Breast epithelium (tissue), 4 donors: Measurements from ENCODE around the gene SURF6. TPM values are rescaled to one million over a fixed set of nuclear protein-coding genes. Genes with fewer than 3 reads are reported as not detected.

ENCODE experiments used
- DNase-seq, 2 donors: peaks; one replicate each; pipeline ENCODE4 v3.0.0-alpha.2; 2019; ENCODE audit warnings: low spot score in 2 of 2
- H3K27ac ChIP-seq, 2 donors: fragments of 200-600 bp; sonication (generic) in 1 of 2; one replicate each; pipeline ENCODE4 v1.5.1; 2016 to 2019; ENCODE audit warnings: mild to moderate bottlenecking in 1 of 2
- H3K27me3 ChIP-seq, 2 donors: fragments of 200-600 bp; sonication (generic) in 1 of 2; one replicate each; pipeline versions ENCODE4 v1.5.1 to v1.6.0; 2017 to 2019; ENCODE audit warnings: control low read depth in 1 of 2, mild to moderate bottlenecking in 1 of 2
- H3K36me3 ChIP-seq: fragments of 200-600 bp; one replicate; pipeline ENCODE4 v1.5.1; 2019
- H3K4me1 ChIP-seq, 2 donors: fragments of 200-600 bp; sonication (generic); one replicate each; pipeline ENCODE4 v1.5.1; 2016 to 2019; ENCODE audit warnings: control low read depth in 1 of 2
- H3K4me3 ChIP-seq, 3 donors: fragments of 200-600 bp; sonication (generic); 1 replicate in 2 of 3; 2 replicates in 1 of 3; pipeline ENCODE4 v1.5.1; 2016 to 2019; ENCODE audit warnings: mild to moderate bottlenecking in 3 of 3, moderate library complexity in 2 of 3
- H3K9me3 ChIP-seq, 2 donors: fragments of 200-600 bp; sonication (generic) in 1 of 2; one replicate each; pipeline ENCODE4 v1.5.1; 2016 to 2019; ENCODE audit warnings: control low read depth in 1 of 2
- POLR2A ChIP-seq: fragments of 450-650 bp; IDR thresholded peaks from one replicate; pipeline ENCODE4 v1.6.1; 2016; ENCODE audit warnings: antibody characterized with exemption, mild to moderate bottlenecking, moderate library complexity
- POLR2AphosphoS5 ChIP-seq, 3 donors: sonication (generic); formaldehyde crosslinking; IDR thresholded peaks; one replicate each; pipeline ENCODE4 v1.6.1; 2017; ENCODE audit warnings: antibody characterized with exemption in 3 of 3
- intact Hi-C: fragments of 100-400 bp; cut with DNase I; formaldehyde crosslinking; loops from one replicate; pipeline ENCODE4 v1.15.1; 2023; ENCODE audit warnings: low total_unique reads
- total RNA-seq, 3 donors: library from RNA; depleted of rRNA; stranded (reverse); fragments of >200 nt; gene quantifications; one replicate each; pipeline ENCODE4 v1.1.0, GENCODE V29; 2016
- TF ChIP-seq, protein P1 (sequence below), 3 donors: fragments of 450-650 bp; IDR thresholded peaks; one replicate each; pipeline ENCODE4 v1.5.1; 2016 to 2017; ENCODE audit warnings: antibody characterized with exemption in 3 of 3, mild to moderate bottlenecking in 3 of 3, moderate library complexity in 3 of 3

Gene SURF6
- total RNA-seq, 3 donors from 2014 or later: 12.8 to 29.0 (median 23.3) TPM

- DNase-seq: no peak
- TF ChIP-seq POLR2A (no peak), POLR2AphosphoS5 (IDR thresholded peaks at IDR 0.05) (no peak)
- TF ChIP-seq, protein P1, sequence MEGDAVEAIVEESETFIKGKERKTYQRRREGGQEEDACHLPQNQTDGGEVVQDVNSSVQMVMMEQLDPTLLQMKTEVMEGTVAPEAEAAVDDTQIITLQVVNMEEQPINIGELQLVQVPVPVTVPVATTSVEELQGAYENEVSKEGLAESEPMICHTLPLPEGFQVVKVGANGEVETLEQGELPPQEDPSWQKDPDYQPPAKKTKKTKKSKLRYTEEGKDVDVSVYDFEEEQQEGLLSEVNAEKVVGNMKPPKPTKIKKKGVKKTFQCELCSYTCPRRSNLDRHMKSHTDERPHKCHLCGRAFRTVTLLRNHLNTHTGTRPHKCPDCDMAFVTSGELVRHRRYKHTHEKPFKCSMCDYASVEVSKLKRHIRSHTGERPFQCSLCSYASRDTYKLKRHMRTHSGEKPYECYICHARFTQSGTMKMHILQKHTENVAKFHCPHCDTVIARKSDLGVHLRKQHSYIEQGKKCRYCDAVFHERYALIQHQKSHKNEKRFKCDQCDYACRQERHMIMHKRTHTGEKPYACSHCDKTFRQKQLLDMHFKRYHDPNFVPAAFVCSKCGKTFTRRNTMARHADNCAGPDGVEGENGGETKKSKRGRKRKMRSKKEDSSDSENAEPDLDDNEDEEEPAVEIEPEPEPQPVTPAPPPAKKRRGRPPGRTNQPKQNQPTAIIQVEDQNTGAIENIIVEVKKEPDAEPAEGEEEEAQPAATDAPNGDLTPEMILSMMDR (IDR thresholded peaks at IDR 0.05): no peak
- Histone ChIP-seq H3K36me3 (no peaks in the 10 kb centered on the region), H3K4me1 (no peaks in the 10 kb centered on the region), H3K27me3 (peaks cover 0 to 15% of the 10 kb centered on the region in 2 donors), H3K9me3 (no peaks in the 10 kb centered on the region), H3K27ac (no peak overlapping the region), H3K4me3 (no peak overlapping the region)
- intact Hi-C loops: no loop called here
These were observed 30.3 kb downstream of the SURF6 start for GRCh38 chr9:133305731-133306130.

- peaks cover 0 to 18% of the 10 kb centered on the region in 2 donors for H3K27me3 ChIP-seq
These were observed 31.3 kb downstream of the SURF6 start for GRCh38 chr9:133304477-133305377.

GRCh38 chr9:133304158-133304470, 31.9 kb downstream of the SURF6 start:
- H3K9me3 ChIP-seq: no peaks in the 10 kb centered on the region
- H3K4me3 ChIP-seq: no peak overlapping the region
- intact Hi-C loops: no loop called here
- H3K27me3 ChIP-seq: peaks cover 0 to 21% of the 10 kb centered on the region in 2 donors
- no peaks in the 10 kb centered on the region for H3K4me1 ChIP-seq
- DNase-seq: peak in 1 of 2 donors; percentile 3
- no peaks in the 10 kb centered on the region for H3K36me3 ChIP-seq
- no peak overlapping the region for H3K27ac ChIP-seq
- TF ChIP-seq, protein P1 (IDR thresholded peaks at IDR 0.05): no peak
- TF ChIP-seq POLR2AphosphoS5 (IDR thresholded peaks at IDR 0.05) (no peak), POLR2A (no peak)

More at GRCh38 chr9:133304477-133305377, 31.3 kb downstream of the SURF6 start:
- TF ChIP-seq, protein P1 (IDR thresholded peaks at IDR 0.05): no peak
- Histone ChIP-seq H3K27ac (no peak overlapping the region), H3K4me3 (no peak overlapping the region), H3K9me3 (no peaks in the 10 kb centered on the region), H3K36me3 (no peaks in the 10 kb centered on the region), H3K4me1 (no peaks in the 10 kb centered on the region)
- intact Hi-C loops: no loop called here
- peak in 1 of 2 donors; percentile 5 for DNase-seq

DNA sequence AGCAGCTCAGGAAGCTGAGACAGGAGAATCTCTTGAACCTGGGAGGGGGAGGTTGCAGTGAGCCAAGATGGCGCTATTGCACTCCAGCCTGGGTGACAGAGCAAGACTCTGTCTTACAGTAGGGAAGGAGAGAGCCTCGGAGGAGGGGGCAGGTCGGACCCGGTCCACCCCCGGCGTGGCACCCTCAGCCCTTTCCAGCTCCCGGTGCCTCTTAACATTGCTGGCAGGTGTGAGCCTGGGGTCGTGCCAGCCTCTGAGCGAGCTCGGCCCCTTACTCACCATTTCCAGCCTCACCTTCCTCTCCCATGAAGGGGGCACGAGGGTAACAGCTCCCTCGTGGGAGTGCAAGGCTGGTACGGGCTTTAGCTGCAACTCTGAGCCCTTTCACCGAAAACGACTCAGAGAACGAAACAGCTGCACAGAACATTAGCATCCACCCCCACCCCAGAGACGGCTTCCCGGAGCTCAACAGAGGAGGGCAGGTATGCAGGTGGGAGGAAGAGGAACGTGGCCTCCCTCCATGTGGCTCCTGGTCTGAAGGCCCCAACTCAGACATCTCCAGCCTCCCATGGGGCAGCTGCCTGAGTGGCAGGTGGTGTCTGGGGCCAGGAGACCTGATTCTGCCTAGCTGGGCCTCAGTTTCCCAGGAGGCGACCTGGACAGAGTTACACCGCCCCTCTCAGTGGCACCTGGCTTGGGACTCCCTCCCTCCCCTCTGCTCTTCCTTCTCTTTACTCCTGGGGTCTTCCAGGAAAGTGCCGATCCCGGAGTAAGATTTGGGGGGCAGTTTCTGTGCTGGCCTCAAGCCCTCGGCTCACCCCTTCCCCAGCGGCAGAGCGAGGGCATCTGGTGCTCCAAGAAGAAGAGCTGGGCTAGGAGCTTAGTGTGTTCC, 32.5 kb downstream of the SURF6 start:
- intact Hi-C loops: no loop called here
- Histone ChIP-seq H3K4me3 (no peak overlapping the region), H3K27me3 (peaks cover 0 to 21% of the 10 kb centered on the region in 2 donors), H3K27ac (no peak overlapping the region), H3K36me3 (no peaks in the 10 kb centered on the region), H3K9me3 (no peaks in the 10 kb centered on the region), H3K4me1 (no peaks in the 10 kb centered on the region)
- peak in 1 of 2 donors; percentile 2 for DNase-seq
- no peak for TF ChIP-seq POLR2A
- no peak for TF ChIP-seq POLR2AphosphoS5 (IDR thresholded peaks at IDR 0.05)
- TF ChIP-seq, protein P1 (IDR thresholded peaks at IDR 0.05): no peak
